Psoas muscle (tissue), 8 donors: Measurements from ENCODE around the gene LGALS3BP. TPM values are rescaled to one million over a fixed set of nuclear protein-coding genes. Genes with fewer than 3 reads are reported as not detected.

ENCODE experiments used
- ATAC-seq, 4 donors: fragments of 200-7000 bp; cut with Tn5 transposase; one replicate each; pipeline ENCODE4 v1.9.1; 2020; ENCODE audit warnings: moderate library complexity in 3 of 4, mild to moderate bottlenecking in 2 of 4
- DNase-seq, 2 donors: peaks; one replicate each; pipeline ENCODE4 v3.0.0-alpha.2; 2020
- H3K27ac ChIP-seq: fragments of 200-600 bp; one replicate; pipeline ENCODE4 v1.8.0; 2022
- H3K27me3 ChIP-seq, 3 donors: fragments of 200-600 bp in 1 of 3; one replicate each; pipeline versions ENCODE4 v1.6.1 to v1.8.0; 2013 to 2022; ENCODE audit warnings: low read length in 2 of 3, mild to moderate bottlenecking in 2 of 3, moderate library complexity in 1 of 3; ENCODE audit not compliant: insufficient read depth in 3 of 3
- H3K36me3 ChIP-seq, 2 donors: fragments of 200-600 bp in 1 of 2; one replicate each; pipeline versions ENCODE4 v1.6.1 to v1.8.0; 2013 to 2022; ENCODE audit warnings: low read depth in 1 of 2, mild to moderate bottlenecking in 1 of 2, moderate library complexity in 1 of 2; ENCODE audit not compliant: insufficient read depth in 1 of 2
- H3K4me1 ChIP-seq: fragments of 200-600 bp; one replicate; pipeline ENCODE4 v1.8.0; 2022
- H3K4me3 ChIP-seq: fragments of 200-600 bp; one replicate; pipeline ENCODE4 v1.8.0; 2022; ENCODE audit warnings: mild to moderate bottlenecking
- H3K9me3 ChIP-seq: fragments of 200-600 bp; one replicate; pipeline ENCODE4 v1.8.0; 2022
- WGBS, 3 donors: extraction: QIAGEN DNeasy Blood & Tissue Kit; methylation state at CpG; one replicate each; pipeline versions ENCODE4 v1.1.6 to v1.1.7; 2013; 5-methylcytosine and 5-hydroxymethylcytosine counted together
- intact Hi-C, 2 donors: fragments of 100-400 bp; cut with DNase I; formaldehyde crosslinking; loops; one replicate each; pipeline versions ENCODE4 v1.11.0 to v1.14.2; 2022
- polyA plus RNA-seq, 3 donors: library from polyadenylated mRNA; stranded (reverse); fragments of 200-250 nt; gene quantifications; one replicate each; pipeline ENCODE4 v1.2.3, GENCODE V29; 2013
- total RNA-seq, 4 donors: library from RNA; stranded (reverse); fragmentation: NEBNext Ultra II Directional in 2 of 4; extraction: Animal tissue kit (Norgen Biotek cat#: 25700) in 2 of 4; gene quantifications; one replicate each; pipeline versions ENCODE4 v1.2.1 to v1.2.4, GENCODE V29; 2021 to 2023
- TF ChIP-seq, protein P1 (sequence below): fragments of 200-600 bp; IDR thresholded peaks from one replicate; pipeline ENCODE4 v1.8.0; 2022; ENCODE audit warnings: antibody characterized with exemption
- donor health status: healthy with polysubstance abuse.
- donor health status: DM: no; HTN: no; CAD: no; lungs with moderate emphysema.
- donor health status: Bipolar disorder and iron deficiency.
- donor health status: healthy.
- donor health status: DM: yes; HTN: yes; CAD: no.
- donor health status: DM: no; HTN: no; CAD: no.
- donor health status: DM: no; HTN: no; CAD: no.
- donor health status: DM: yes; HTN: yes; CAD: no.

The LGALS3BP gene
- total and polyA plus RNA-seq, 7 donors: 8.9 to 35.5 (median 14.9) TPM

DNA sequence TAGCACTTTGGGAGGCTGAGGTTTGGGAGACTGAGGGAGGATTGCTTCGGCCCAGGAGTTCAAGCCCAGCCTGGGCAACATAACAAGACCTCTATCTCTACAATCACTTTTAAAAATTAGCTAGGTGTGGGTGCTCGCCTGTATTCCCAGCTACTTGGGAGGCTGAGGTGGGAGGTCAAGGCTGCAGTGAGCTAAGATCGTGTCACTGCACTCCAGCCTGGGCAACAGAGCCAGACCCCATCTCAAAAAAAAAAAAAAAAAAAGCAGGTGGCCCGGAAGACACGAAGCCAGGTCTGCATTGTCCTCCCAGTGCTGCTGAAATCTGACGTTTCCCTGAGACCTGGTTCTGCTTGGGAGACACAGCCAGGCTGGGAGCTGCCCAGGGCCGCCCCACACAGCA is 35.7 kb downstream of the LGALS3BP start:
- H3K9me3 ChIP-seq: no peaks in the 10 kb centered on the region
- intact Hi-C loops: no loop called here
- peaks cover 0 to 10% (median 0%) of the 10 kb centered on the region in 3 donors for H3K27me3 ChIP-seq
- TF ChIP-seq, protein P1, sequence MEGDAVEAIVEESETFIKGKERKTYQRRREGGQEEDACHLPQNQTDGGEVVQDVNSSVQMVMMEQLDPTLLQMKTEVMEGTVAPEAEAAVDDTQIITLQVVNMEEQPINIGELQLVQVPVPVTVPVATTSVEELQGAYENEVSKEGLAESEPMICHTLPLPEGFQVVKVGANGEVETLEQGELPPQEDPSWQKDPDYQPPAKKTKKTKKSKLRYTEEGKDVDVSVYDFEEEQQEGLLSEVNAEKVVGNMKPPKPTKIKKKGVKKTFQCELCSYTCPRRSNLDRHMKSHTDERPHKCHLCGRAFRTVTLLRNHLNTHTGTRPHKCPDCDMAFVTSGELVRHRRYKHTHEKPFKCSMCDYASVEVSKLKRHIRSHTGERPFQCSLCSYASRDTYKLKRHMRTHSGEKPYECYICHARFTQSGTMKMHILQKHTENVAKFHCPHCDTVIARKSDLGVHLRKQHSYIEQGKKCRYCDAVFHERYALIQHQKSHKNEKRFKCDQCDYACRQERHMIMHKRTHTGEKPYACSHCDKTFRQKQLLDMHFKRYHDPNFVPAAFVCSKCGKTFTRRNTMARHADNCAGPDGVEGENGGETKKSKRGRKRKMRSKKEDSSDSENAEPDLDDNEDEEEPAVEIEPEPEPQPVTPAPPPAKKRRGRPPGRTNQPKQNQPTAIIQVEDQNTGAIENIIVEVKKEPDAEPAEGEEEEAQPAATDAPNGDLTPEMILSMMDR: no peak
- H3K4me1 ChIP-seq: peaks cover 12% of the 10 kb centered on the region
- no peaks in the 10 kb centered on the region for H3K36me3 ChIP-seq
- DNase-seq (no peak), ATAC-seq (no peak)
- no peak overlapping the region for H3K27ac ChIP-seq
- WGBS, 3 donors: 82 to 94% (median 85%) methylated on average over 7 of the region's 7 CpGs
- H3K4me3 ChIP-seq: no peak overlapping the region

- Histone ChIP-seq H3K4me3 (no peak overlapping the region), H3K36me3 (no peaks in the 10 kb centered on the region), H3K27ac (no peak overlapping the region), H3K27me3 (peaks cover 0 to 10% (median 0%) of the 10 kb centered on the region in 3 donors), H3K4me1 (peaks cover 17% of the 10 kb centered on the region), H3K9me3 (no peaks in the 10 kb centered on the region)
- DNase-seq (no peak), ATAC-seq (no peak)
- TF ChIP-seq, protein P1: no peak
- WGBS, 3 donors: 75 to 82% (median 81%) methylated on average over 6 of the region's 6 CpGs
- intact Hi-C loops: no loop called here
Measured at GRCh38 chr17:78940708-78941107, 39.0 kb downstream of the LGALS3BP start.

DNA sequence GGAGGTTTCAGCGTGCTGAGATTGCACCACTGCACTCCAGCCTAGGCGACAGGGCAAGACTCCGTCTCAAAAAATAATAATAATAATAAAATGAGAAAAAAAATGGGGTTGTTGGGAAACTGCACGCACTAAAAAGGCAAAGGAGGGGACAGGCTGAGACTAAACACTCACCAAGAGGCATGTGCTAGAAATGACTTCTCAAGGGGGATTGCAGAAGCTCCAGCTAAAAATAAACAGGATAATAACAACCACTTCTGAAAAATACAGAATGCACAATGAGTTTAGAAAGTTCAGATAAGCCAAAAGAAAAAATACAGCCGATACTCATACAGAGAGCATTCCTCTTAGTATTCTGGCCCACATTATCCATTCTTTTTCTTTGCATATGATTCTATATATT is 39.5 kb downstream of the LGALS3BP start:
- Histone ChIP-seq H3K27me3 (peaks cover 0 to 8% (median 0%) of the 10 kb centered on the region in 3 donors), H3K9me3 (no peaks in the 10 kb centered on the region), H3K4me1 (peaks cover 22% of the 10 kb centered on the region), H3K4me3 (no peak overlapping the region), H3K27ac (no peak overlapping the region), H3K36me3 (no peaks in the 10 kb centered on the region)
- WGBS, 3 donors: 72 to 85% (median 80%) methylated on average over 5 of the region's 5 CpGs
- DNase-seq (no peak), ATAC-seq (no peak)
- TF ChIP-seq, protein P1: no peak
- intact Hi-C loops: no loop called here

DNA sequence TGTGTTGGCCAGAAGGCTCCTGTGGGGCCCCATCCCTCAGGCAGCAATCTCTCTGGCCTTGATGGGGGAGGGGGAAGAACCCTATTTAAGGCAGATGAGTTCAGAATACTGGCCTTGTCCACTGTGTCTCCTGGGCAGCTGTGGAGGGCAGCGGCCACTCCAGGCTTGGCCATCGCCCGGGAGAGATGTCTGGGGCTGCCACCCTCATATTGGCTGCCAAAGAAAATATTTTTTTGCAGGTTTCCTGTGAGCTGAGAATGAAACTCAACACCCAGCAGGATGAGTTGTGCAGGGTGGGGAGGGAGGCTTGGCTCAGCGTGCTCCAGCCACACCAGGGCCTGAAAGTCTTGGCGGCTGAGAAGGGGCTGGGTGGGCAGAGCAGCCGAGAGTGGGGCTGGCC is 40.1 kb downstream of the LGALS3BP start:
- 23 to 41% (median 32%) methylated on average over 6 of the region's 6 CpGs for WGBS, 3 donors
- Histone ChIP-seq H3K9me3 (no peaks in the 10 kb centered on the region), H3K4me3 (no peak overlapping the region), H3K4me1 (peaks cover 28% of the 10 kb centered on the region), H3K27me3 (peaks cover 0 to 1% (median 0%) of the 10 kb centered on the region in 3 donors), H3K36me3 (no peaks in the 10 kb centered on the region), H3K27ac (no peak overlapping the region)
- intact Hi-C loops: no loop called here
- peak in 3 of 4 donors; percentile 47 to 68 (median 63) for ATAC-seq
- TF ChIP-seq, protein P1: no peak
- DNase-seq: no peak

DNA sequence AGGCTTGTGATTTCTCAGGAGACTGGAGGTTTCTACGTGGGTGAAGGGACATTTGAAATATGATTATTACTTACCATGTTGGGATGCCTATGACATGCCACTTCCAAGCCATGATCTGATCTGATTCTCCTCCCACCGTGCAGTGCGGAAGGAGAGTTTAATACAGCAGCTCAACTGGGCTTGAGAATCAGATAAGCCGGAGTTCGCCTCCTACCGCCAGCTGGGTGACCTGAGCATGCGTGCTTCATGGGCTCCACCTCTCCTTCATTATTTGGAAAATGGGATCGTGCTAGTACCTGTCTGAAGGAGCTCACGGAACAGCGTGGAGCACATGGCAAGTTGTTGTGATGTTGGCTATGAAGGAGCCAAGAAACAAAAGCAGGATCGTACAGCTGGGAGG is 42.2 kb downstream of the LGALS3BP start:
- TF ChIP-seq, protein P1: no peak
- 82 to 84% (median 84%) methylated on average over 11 of the region's 11 CpGs for WGBS, 3 donors
- H3K4me1 ChIP-seq: peaks cover 47% of the 10 kb centered on the region
- H3K27ac ChIP-seq: no peak overlapping the region
- no peak for DNase-seq
- intact Hi-C loops: no loop called here
- no peaks in the 10 kb centered on the region for H3K36me3 ChIP-seq
- no peak overlapping the region for H3K4me3 ChIP-seq
- no peaks in the 10 kb centered on the region for H3K27me3 ChIP-seq
- no peak for ATAC-seq
- H3K9me3 ChIP-seq: no peaks in the 10 kb centered on the region
